SIG-M5 (cell line): ENCODE data around the gene CCDC182.

Experiments used
- DNase-seq: peaks from one replicate; lab custom pipeline; 2025; lab: John Stamatoyannopoulos, UW

CCDC182 gene

GRCh38 chr17:57756951-57757350, 11.9 kb upstream of the CCDC182 start:
- DNase-seq = no peak

- no peak for DNase-seq
Measured at GRCh38 chr17:57755480-57756070, 10.5 kb upstream of the CCDC182 start.

GRCh38 chr17:57752031-57752905, 7.2 kb upstream of the CCDC182 start:
- no peak for DNase-seq

- DNase-seq = no peak
Measured at GRCh38 chr17:57751348-57751971, 6.4 kb upstream of the CCDC182 start.

GRCh38 chr17:57750895-57751294, 5.8 kb upstream of the CCDC182 start:
- no peak for DNase-seq

GRCh38 chr17:57750109-57750871, 5.2 kb upstream of the CCDC182 start:
- no peak for DNase-seq

GRCh38 chr17:57749701-57750100, 4.6 kb upstream of the CCDC182 start:
- DNase-seq = no peak

- DNase-seq = no peak
Measured at GRCh38 chr17:57747221-57748017, 2.3 kb upstream of the CCDC182 start.

GRCh38 chr17:57746221-57746620, 1.1 kb upstream of the CCDC182 start:
- no peak for DNase-seq

GRCh38 chr17:57744195-57745170, 616 bp downstream of the CCDC182 start:
- no peak for DNase-seq

- DNase-seq = no peak
Measured at GRCh38 chr17:57740235-57740528, 4.9 kb downstream of the CCDC182 start.

GRCh38 chr17:57739402-57740234, 5.5 kb downstream of the CCDC182 start:
- DNase-seq = no peak

- DNase-seq = no peak
Measured at GRCh38 chr17:57737450-57737849, 7.6 kb downstream of the CCDC182 start.

- DNase-seq = no peak
Measured at GRCh38 chr17:57735707-57736106, 9.4 kb downstream of the CCDC182 start.

- DNase-seq = no peak
Measured at GRCh38 chr17:57735230-57735629, 9.9 kb downstream of the CCDC182 start.

GRCh38 chr17:57733085-57733484, 12.0 kb downstream of the CCDC182 start:
- no peak for DNase-seq

GRCh38 chr17:57732062-57732461, 13.0 kb downstream of the CCDC182 start:
- no peak for DNase-seq

GRCh38 chr17:57730026-57730701, 14.9 kb downstream of the CCDC182 start:
- no peak for DNase-seq

GRCh38 chr17:57727630-57728175, 17.4 kb downstream of the CCDC182 start:
- no peak for DNase-seq
